Keratinocyte (primary cell): ENCODE results near the gene OR51S1.

Experiments used
- EZH2 ChIP-seq: IDR thresholded peaks from one replicate; pipeline ENCODE4 v1.6.1; 2012; ENCODE audit warnings: inconsistent platforms, mild to moderate bottlenecking, low read length, moderate library complexity
- TF ChIP-seq, protein P1 (sequence below), 3 experiments: IDR thresholded peaks in 1 of 3; conservative IDR thresholded peaks in 1 of 3; optimal IDR thresholded peaks in 1 of 3; 2 replicates in 2 of 3; 3 replicates in 1 of 3; pipeline versions ENCODE3 to v1.5.1; 2011; ENCODE audit warnings: low read length in 3 of 3, mild to moderate bottlenecking in 3 of 3, moderate library complexity in 2 of 3, control low read depth in 1 of 3, inconsistent platforms in 1 of 3; ENCODE audit not compliant: insufficient read depth in 2 of 3; ENCODE audit errors: extremely low read depth in 1 of 3

DNA sequence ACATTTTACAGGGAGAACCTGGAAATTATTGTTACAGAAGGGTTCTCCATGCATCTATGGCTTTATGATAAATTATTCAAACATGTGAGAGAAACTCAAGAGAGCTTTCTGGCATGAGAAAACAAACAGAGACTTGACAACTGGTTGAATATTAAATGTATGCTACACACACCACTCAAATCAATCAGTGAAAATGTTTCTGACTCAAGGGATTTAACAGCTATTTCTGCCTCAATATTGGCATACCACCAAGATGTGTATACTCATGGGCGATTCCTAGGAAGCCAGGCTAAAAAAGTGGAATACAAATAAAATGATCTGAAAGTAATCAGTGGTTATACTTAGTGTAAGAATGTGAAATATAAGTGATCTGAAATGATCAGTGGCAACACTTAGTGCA, 16.8 kb upstream of the OR51S1 start:
- TF ChIP-seq, protein P1, sequence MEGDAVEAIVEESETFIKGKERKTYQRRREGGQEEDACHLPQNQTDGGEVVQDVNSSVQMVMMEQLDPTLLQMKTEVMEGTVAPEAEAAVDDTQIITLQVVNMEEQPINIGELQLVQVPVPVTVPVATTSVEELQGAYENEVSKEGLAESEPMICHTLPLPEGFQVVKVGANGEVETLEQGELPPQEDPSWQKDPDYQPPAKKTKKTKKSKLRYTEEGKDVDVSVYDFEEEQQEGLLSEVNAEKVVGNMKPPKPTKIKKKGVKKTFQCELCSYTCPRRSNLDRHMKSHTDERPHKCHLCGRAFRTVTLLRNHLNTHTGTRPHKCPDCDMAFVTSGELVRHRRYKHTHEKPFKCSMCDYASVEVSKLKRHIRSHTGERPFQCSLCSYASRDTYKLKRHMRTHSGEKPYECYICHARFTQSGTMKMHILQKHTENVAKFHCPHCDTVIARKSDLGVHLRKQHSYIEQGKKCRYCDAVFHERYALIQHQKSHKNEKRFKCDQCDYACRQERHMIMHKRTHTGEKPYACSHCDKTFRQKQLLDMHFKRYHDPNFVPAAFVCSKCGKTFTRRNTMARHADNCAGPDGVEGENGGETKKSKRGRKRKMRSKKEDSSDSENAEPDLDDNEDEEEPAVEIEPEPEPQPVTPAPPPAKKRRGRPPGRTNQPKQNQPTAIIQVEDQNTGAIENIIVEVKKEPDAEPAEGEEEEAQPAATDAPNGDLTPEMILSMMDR (optimal IDR thresholded peaks at IDR 0.05 in 1 of 3, IDR thresholded peaks at IDR 0.05 in 1 of 3, conservative IDR thresholded peaks at IDR 0.05 in 1 of 3; ENCODE audit: extremely low read depth in 1 of 3, insufficient read depth in 2 of 3, low read length in 3 of 3): no peak
- TF ChIP-seq EZH2: no peak
